HG03060 (cell line): ENCODE data around the gene NOL12.
"Not testable (repeated sequence)": the region's sequence is repeated elsewhere in the genome, so short reads cannot be mapped to it uniquely, and the experiment has no call there.

Source experiments
- ATAC-seq: cut with Tn5 transposase; IDR thresholded peaks from one replicate; pipeline ENCODE4 v1.9.1; 2021; ENCODE audit warnings: low read depth, moderate number of reproducible peaks; ENCODE audit not compliant: unreplicated experiment

The NOL12 gene

GRCh38 chr22:37686002-37686982 is at the start of gene NOL12:
Gene NOL12 (plus strand): TSS chr22:37686343. CDS start chr22:37686393, 50 bp downstream.
- ATAC-seq, result peak; percentile 61

DNA sequence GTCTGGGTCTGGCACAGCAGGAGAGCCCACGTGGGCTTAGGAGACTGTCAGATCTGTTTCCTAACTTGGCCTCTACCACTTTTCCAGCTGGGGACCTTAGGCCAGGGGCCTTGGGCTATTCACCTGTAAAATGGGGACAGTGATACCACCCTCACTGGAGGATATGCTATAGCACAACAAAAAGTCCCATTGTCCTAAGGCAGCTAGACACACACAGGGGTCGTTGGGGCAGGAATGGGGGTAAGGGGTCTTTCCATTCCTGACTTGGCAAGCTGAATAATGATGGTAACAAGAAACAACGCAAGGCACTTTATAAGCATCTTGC is 49.2 kb upstream of the NOL12 start:
- no peak for ATAC-seq

- ATAC-seq, result no peak
These were observed 47.6 kb upstream of the NOL12 start for GRCh38 chr22:37638391-37639069.

- ATAC-seq, result no peak
These were observed 46.9 kb upstream of the NOL12 start, which contains the start of gene SH3BP1 for GRCh38 chr22:37639070-37639760. Gene SH3BP1 (plus strand): TSS chr22:37639669. CDS start chr22:37639788, 119 bp downstream.

- no peak for ATAC-seq
These were observed 46.2 kb upstream of the NOL12 start for GRCh38 chr22:37639771-37640590.

DNA sequence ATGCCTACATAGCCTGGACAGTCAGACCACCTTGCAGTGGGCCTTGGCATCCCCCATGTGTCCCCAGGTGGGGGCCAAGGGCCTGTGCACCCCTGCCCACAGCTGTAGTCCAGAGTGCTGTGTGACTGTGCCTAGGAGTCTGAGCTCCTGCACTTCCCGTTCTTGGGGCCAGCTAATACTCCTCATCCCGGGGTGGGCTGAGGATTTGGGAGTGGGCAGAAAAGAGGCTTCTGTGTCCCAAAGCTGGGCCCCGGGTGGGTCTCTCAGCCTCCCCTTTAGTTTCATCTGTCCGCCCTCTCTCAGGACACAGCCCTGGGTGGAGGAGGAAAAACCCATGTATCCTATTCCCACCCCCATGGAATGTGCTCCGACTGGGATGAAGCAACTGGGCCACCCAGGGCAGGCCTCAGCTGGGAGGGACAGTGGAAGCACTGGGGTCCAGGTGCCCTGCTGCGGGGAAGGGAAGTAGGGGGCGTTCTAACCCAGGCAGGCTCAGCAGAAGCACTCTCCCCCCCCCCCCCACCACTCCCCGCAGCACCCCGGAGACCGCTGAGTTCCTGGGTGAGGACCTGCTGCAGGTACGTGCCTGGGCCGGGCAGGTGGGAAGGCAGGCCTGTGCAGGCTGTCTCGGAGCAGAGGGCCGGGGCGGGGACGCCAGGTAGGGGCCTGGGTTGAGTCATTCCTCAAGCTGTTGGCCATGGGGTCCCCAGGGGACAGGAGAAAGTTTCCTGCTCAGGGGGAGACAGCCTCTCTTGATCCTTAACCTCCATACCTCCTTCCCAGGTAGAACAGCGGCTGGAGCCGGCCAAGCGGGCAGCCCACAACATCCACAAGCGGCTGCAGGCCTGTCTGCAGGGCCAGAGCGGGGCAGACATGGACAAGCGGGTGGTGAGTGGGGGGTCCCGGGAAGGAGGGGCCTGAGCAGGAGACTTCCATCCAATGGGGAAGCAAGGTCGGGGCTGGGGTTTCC is 45.3 kb upstream of the NOL12 start:
- ATAC-seq, result no peak

- no peak for ATAC-seq
These were observed 44.6 kb upstream of the NOL12 start for GRCh38 chr22:37641561-37641949.

DNA sequence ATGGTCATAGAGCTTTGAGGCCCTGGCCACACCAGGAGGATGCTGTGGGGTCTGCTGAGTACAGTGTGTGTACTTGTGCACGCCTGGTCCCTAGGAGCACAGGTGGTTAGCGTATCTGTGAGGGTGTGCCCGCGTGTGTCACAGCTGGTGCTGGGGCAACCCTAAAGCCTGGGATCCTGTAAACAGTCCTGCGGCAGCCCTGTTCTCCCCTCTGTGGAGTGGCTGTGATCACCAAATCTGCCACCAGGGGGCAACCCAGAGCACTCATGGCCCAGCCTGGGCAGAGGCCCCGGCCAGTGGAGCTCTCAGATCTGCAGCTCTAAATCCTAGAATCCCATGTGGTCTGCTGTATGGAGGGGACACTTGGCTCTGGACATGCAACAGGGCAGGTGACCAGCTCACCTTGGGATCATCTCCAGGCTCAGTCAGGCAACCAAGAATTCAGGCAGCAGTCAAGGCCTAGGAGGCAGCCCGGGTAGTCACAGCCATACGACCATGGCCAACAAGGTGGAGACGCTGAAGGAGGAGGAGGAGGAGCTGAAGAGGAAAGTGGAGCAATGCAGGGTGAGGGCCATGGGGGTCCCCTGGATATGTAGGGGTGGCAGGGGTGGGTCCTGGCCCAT is 42.8 kb upstream of the NOL12 start:
- no peak for ATAC-seq

GRCh38 chr22:37647317-37647716 is 38.8 kb upstream of the NOL12 start:
- no peak for ATAC-seq

GRCh38 chr22:37647928-37648327 is 38.2 kb upstream of the NOL12 start:
- no peak for ATAC-seq

DNA sequence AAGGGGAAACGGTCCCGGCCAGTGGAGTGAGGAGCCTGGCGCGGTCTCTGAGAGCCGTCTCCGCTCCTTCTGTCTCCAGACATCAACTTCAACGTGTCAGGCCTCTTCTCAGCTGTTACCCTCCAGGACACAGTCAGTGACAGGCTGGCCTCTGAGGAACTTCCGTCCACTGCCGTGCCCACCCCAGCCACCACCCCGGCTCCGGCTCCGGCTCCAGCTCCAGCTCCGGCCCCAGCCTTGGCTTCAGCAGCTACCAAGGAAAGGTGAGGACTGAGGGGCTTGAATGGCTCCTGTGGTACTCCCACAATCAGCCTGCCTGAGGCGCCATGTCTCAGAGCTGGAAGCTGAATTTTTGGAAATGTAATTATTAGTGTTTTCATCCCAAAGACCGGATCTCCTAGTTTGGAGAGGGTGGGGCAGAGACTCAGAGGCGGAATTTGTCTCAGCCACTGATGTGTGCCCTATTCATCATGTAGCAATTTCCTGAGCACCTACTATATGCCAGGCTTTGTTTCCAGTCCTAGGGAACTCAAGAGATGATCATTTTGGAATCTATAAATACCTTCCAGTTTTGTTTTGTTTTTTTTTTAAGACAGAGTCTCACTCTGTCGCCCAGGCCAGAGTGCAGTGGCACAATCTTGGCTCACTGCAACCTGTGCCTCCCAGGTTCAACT is 35.5 kb upstream of the NOL12 start:
- ATAC-seq, result no peak

DNA sequence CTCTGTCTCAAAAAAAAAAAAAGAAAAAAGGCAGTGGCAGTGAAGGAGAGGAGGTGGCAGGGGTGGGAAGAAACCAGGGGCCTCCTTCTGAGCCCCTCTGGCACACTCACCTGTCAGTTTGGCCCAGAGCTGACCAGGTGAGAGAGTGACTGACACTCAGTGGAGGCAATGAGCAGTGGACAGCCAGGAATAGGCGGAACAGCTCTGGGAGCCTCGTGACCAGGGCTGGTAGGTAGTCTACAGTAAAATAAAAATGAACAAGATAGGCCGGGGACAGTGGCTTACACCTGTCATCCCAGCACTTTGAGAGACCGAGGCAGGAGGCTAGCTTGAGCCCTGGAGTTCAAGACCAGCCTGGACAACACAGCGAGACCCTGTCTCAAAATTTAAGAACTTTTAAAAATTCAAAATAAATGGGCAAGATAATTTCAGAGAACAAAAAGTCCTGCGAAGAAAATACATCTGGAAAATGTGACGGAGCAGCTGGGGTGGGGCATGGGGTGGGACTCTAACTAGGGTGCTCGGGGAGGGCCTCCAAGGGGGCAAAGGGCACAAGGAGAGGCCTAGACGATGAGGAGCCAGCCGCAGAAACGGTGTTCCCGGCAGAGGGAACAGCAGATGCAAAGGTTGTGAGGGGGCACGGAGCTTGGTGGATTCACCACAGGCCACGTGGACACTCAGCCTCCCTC is 31.4 kb upstream of the NOL12 start:
- no peak for ATAC-seq

DNA sequence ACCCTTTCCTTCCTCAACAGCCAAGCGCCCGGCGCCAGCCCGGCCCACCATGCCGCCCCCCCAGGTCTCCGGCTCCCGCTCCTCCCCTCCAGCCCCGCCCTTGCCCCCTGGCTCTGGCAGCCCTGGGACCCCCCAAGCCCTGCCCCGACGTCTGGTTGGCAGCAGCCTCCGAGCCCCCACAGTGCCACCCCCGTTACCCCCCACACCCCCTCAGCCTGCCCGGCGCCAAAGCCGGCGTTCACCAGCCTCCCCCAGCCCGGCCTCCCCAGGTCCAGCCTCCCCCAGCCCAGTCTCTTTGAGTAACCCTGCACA is 30.9 kb upstream of the NOL12 start:
- no peak for ATAC-seq

- ATAC-seq, result not testable (repeated sequence)
These were observed 29.6 kb upstream of the NOL12 start for GRCh38 chr22:37656583-37656982.

DNA sequence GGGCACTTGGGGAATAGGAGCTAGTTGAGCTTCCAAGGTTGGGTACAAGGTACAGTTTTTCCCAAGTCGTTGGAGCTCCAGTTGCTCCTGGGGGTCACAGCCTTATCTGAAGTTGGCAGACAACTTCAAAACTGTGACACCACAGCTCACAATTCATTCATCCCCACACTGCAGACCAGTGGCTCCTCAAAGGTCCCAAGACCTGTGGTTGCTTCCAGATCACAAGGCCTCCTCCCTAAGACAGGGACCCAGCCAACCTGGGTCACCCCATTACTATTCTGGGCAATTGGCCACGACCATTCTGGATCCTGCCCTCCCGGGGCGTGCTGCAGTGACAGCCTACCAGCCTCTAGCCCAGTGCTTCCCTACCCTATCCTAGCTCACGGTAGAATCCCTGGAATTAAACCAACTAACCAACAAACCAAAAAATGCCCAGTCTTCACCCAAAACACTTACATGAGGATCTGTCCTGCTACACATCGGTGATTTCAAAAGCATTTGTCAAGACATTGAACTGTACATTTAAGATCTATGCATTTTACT is 28.5 kb upstream of the NOL12 start:
- ATAC-seq, result no peak

DNA sequence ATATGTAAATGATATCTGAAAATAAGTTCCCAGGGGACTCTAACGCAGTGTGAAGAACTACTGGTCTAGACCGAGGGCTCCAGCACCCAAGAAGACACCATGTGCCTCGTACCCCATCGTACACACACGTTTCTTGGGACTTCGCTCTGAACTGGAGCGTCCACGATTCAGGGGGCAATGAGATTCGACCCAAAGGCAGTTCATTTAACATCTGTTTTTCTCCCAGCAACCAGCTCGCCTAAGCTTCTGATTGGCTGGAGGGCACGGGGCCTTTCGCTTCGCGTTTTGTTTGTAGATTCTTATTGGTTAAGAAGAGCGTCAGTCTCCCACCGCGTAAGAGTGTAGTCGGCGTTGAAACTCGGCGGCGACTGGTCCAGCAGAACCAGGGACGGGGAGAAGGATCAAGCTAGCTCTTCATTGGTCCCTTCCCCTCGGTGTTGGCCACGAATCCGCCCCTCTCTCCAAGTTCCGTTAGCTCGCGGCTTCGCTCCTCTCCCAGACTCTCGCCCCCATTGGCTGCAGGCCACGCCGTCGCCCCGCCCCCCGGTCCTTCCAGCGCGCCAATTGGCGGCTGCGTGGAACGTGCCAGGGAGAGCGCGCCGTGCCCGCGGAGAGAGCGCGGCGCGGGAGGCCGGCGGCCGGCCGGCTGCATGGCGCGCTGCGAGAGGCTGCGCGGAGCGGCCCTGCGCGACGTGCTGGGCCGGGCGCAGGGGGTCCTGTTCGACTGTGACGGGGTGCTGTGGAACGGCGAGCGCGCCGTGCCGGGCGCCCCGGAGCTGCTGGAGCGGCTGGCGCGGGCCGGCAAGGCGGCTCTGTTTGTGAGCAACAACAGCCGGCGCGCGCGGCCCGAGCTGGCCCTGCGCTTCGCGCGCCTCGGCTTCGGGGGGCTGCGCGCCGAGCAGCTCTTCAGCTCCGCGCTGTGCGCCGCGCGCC is 27.7 kb upstream of the NOL12 start, which contains the start of gene PDXP:
PDXP (plus strand) TSS at position 591 of the 933 bp plus-strand sequence; CDS start at position 651, 60 bp downstream.
- peak; percentile 80 for ATAC-seq
